MM.1S (cell line): ENCODE measurements around the gene CNBP.

Experiments used
- EZH2 ChIP-seq: fragments of 300-600 bp; sonication (generic); optimal IDR thresholded peaks from 2 replicates; pipeline ENCODE3; 2017; ENCODE audit warnings: low read depth, mild to moderate bottlenecking, antibody characterized with exemption, low read length, mixed read lengths
- EZH2phosphoT487 ChIP-seq: fragments of 300-600 bp; sonication (generic); IDR thresholded peaks from 2 replicates; pipeline ENCODE4 v1.6.1; 2018; ENCODE audit warnings: antibody characterized with exemption, low read length
- TF ChIP-seq, protein P1 (sequence below): fragments of 300-600 bp; sonication (generic); IDR thresholded peaks from 2 replicates; pipeline ENCODE4 v1.5.1; 2016; ENCODE audit warnings: antibody characterized with exemption, low read length, mixed read lengths

DNA sequence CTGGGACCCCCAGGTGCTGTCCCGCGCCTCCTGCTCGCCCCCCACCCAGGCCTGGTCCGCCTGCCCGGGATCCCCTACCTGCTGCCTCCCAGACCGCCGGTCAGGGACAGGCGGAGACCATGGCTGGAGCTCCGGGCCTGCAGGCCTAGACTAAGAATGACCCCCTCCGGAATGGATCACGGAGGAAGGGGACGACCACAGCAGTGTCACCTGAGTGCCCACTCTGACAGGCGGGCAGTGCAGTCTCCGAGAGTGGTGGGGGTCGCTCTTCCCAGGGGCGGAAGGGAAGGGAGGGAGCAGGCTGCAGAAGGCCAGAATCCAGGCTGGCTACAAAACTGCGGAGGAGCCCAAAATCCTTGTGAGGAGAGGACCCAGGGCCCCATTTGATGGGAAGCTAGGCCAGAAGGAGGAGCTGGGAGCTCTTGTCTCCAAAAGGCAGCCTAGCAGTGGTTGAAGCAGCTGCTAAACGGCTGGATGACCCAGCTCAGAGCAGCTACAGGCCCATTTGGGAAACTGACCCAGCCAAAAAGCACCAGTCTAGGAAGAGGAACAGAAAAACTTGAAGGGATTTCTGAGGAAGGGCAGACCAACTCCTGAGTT lies 61.2 kb downstream of the CNBP start:
- TF ChIP-seq, protein P1, sequence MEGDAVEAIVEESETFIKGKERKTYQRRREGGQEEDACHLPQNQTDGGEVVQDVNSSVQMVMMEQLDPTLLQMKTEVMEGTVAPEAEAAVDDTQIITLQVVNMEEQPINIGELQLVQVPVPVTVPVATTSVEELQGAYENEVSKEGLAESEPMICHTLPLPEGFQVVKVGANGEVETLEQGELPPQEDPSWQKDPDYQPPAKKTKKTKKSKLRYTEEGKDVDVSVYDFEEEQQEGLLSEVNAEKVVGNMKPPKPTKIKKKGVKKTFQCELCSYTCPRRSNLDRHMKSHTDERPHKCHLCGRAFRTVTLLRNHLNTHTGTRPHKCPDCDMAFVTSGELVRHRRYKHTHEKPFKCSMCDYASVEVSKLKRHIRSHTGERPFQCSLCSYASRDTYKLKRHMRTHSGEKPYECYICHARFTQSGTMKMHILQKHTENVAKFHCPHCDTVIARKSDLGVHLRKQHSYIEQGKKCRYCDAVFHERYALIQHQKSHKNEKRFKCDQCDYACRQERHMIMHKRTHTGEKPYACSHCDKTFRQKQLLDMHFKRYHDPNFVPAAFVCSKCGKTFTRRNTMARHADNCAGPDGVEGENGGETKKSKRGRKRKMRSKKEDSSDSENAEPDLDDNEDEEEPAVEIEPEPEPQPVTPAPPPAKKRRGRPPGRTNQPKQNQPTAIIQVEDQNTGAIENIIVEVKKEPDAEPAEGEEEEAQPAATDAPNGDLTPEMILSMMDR: no peak
- no peak for TF ChIP-seq EZH2
- no peak for TF ChIP-seq EZH2phosphoT487
